Aorta (tissue), 4 donors: ENCODE measurements around the gene HS3ST4. TPM values are rescaled to one million over a fixed set of nuclear protein-coding genes. Genes with fewer than 3 reads are reported as not detected.

Experiments
- microRNA-seq, 2 donors: library from miRNA; unstranded; fragments of <30 nt; microRNA quantifications; one replicate each; pipeline ENCODE4 v1.2.0, GENCODE V29; 2020
- polyA plus RNA-seq, 2 donors: library from polyadenylated mRNA; stranded (reverse); fragments of 200-250 nt; gene quantifications; one replicate each; pipeline ENCODE4 v1.2.3, GENCODE V29; 2013
- total RNA-seq, 2 donors: library from RNA; stranded (reverse); fragmentation: NEBNext Ultra II Directional; extraction: Animal tissue kit (Norgen Biotek cat#: 25700); gene quantifications; one replicate each; pipeline ENCODE4 v1.2.1, GENCODE V29; 2021
- donor health status: healthy with polysubstance abuse.
- donor health status: Bipolar disorder and iron deficiency.
- donor health status: DM: no; HTN: no; CAD: no.
- donor health status: DM: yes; HTN: yes; CAD: no.

Gene HS3ST4
- total and polyA plus RNA-seq, 4 donors = not detected

Small RNAs within 50 kb of the gene (microRNA-seq; reads per million reads assigned to microRNA genes)
- gene MIR548W = 0 reads per million in 2 donors
